ENCODE measurements around the gene CYP3A4. TPM values are rescaled to one million over a fixed set of nuclear protein-coding genes. Genes with fewer than 3 reads are reported as not detected.

Gene CYP3A4
- total and polyA plus RNA-seq, 2 of the 8 experiments (the other 6 are each of a cell fraction or from before 2014, with no cell fraction given), result not detected

DNA sequence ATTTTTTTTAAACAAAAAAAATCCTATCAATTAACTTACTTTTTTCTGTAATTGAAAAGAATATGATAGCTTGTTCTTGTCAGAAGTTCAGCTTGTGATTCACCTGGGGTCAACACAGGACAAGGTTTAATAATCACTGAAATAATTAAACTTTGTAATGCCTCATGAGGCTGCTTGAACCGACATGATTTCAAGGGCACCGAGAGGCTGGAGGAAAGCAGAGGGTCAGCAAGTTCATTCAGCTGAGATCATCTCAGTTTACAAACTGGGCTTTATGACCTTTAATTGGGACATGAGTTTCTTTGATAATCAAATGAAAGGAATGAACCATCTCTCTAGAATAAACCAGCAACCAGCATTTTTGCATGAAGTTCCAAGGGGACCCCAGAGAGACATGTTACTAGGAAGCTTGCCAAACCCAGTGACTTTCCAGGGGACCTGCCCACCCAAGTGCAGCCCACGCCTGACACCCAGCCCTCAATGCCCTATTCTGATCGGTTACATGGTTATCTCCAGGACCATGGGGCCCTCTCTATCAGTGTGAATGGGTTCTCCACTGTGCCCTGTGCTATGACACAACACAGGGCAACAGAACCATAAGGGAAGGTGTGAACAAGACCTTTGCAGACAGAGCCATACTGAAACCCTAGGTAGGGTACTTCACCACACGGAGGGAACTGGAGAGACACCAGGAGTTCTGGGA is 7.8 kb upstream of the CYP3A4 start (continued):
- no peak for TF ChIP-seq BCL11A (IDR thresholded peaks at IDR 0.05; ENCODE audit: low read depth in 2 of 2, low read length in 2 of 2)
- no peak for TF ChIP-seq PHF8 (conservative IDR thresholded peaks at IDR 0.05; ENCODE audit: low read depth, low read length)
- no peak for TF ChIP-seq CTBP2 (IDR thresholded peaks at IDR 0.05; ENCODE audit: borderline replicate concordance, insufficient read depth, insufficient read length, low read length)
- TF ChIP-seq TCF12 (IDR thresholded peaks at IDR 0.05; ENCODE audit: low read depth, low read length), result no peak
- TF ChIP-seq EZH2 (IDR thresholded peaks at IDR 0.05; ENCODE audit: low read depth, low read length, severe bottlenecking), result no peak
- TF ChIP-seq KDM4A (IDR thresholded peaks at IDR 0.05; ENCODE audit: low read depth, low read length, severe bottlenecking), result no peak
- TF ChIP-seq ZNF274 (IDR thresholded peaks at IDR 0.05; ENCODE audit: borderline replicate concordance, extremely low read depth, low read length), result no peak
- TF ChIP-seq ASH2L (IDR thresholded peaks at IDR 0.05; ENCODE audit: low read length), result no peak
